HG02840 (cell line): Measurements from ENCODE around the gene HOXB4.

Experiments used
- ATAC-seq: cut with Tn5 transposase; IDR thresholded peaks from one replicate; pipeline ENCODE4 v1.9.1; 2021; ENCODE audit warnings: mild to moderate bottlenecking, moderate library complexity, moderate number of reproducible peaks; ENCODE audit not compliant: unreplicated experiment, low FRiP score

HOXB4 gene

GRCh38 chr17:48575066-48575582 lies 3.0 kb downstream of the HOXB4 start:
- no peak for ATAC-seq

- no peak for ATAC-seq
Measured at GRCh38 chr17:48574505-48575065, 3.6 kb downstream of the HOXB4 start.

- ATAC-seq = no peak
Measured at GRCh38 chr17:48571826-48572417, 6.2 kb downstream of the HOXB4 start.

- no peak for ATAC-seq
Measured at GRCh38 chr17:48571024-48571818, 6.9 kb downstream of the HOXB4 start.

- no peak for ATAC-seq
Measured at GRCh38 chr17:48570325-48571023, 7.7 kb downstream of the HOXB4 start.

- no peak for ATAC-seq
Measured at GRCh38 chr17:48569674-48570324, 8.4 kb downstream of the HOXB4 start.

GRCh38 chr17:48569240-48569582 lies 8.9 kb downstream of the HOXB4 start:
- no peak for ATAC-seq

GRCh38 chr17:48568499-48569239 lies 9.5 kb downstream of the HOXB4 start:
- no peak for ATAC-seq

GRCh38 chr17:48567646-48568354 lies 10.3 kb downstream of the HOXB4 start:
- no peak for ATAC-seq

GRCh38 chr17:48567209-48567608 lies 10.9 kb downstream of the HOXB4 start:
- ATAC-seq = no peak

- no peak for ATAC-seq
Measured at GRCh38 chr17:48566717-48567116, 11.4 kb downstream of the HOXB4 start.

- ATAC-seq = no peak
Measured at GRCh38 chr17:48565925-48566710, 12.0 kb downstream of the HOXB4 start.

GRCh38 chr17:48565022-48565554 lies 13.1 kb downstream of the HOXB4 start:
- ATAC-seq = no peak

- no peak for ATAC-seq
Measured at GRCh38 chr17:48564188-48565021, 13.7 kb downstream of the HOXB4 start.

GRCh38 chr17:48563867-48564187 lies 14.3 kb downstream of the HOXB4 start:
- no peak for ATAC-seq

GRCh38 chr17:48563385-48563838 lies 14.7 kb downstream of the HOXB4 start:
- no peak for ATAC-seq

- ATAC-seq = no peak
Measured at GRCh38 chr17:48562934-48563333, 15.2 kb downstream of the HOXB4 start.
